ENCODE results near the gene ERN2. TPM values are rescaled to one million over a fixed set of nuclear protein-coding genes. Genes with fewer than 3 reads are reported as not detected.

The ERN2 gene
- total and polyA plus RNA-seq, 9 of the 15 experiments (the other 6 are each of a cell fraction or from before 2014, with no cell fraction given) = 0.07 to 1.5 (median 0.51) TPM; not detected in 3

DNA sequence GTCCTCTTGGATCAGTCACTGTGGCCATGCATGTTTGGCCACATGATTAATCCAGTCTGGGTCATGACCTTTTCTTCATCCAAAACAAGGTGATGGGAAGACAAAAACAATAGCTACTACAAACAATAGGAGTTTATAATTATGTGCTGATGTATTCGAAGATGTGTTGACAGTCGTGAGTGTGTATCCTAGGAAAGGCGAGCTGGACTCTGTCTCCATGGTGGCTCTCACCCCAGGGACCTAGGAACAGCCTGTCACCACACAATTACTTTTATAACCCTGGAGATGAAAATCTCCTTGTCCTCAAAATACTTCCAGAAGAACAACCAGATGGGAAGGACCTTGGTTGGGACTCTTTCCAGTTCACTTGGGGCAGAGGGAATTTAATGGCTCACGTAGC lies 44.1 kb downstream of the ERN2 start:
- ChIA-PET CTCF (ENCODE audit: low intra/inter-chr PET ratio) (no interaction called here), POLR2A (interaction anchor here (0.7 to 4.0 kb wide), 6 partner anchors 9 to 211 kb away, joined by 3 to 66 read pairs (median 4); partner anchors contain the start of gene PLK1)
- ATAC-seq (no peak), DNase-seq (ENCODE audit: extremely low read depth in 1 of 4, low spot score in 3 of 4) (no peak), FAIRE-seq (no peak)
- H2AFZ ChIP-seq (ENCODE audit: low read depth, low read length) = no peak overlapping the region
- no peaks in the 10 kb centered on the region for H3K27me3 ChIP-seq (ENCODE audit: control insufficient read depth in 2 of 2, insufficient read depth in 2 of 2, low read length in 2 of 2)
- 96% methylated on average over 4 of the region's 4 CpGs for WGBS (ENCODE audit: insufficient coverage, low coverage, missing lambda C conversion rate)
- no peak overlapping the region for H3K4me3 ChIP-seq
- H3K9me3 ChIP-seq (replicated peaks; ENCODE audit: control insufficient read depth, insufficient read depth, low read depth, low read length) = no peaks in the 10 kb centered on the region
- intact Hi-C loops (cut with micrococcal nuclease) = no loop called here
- peaks cover 4 to 24% of the 10 kb centered on the region in 2 experiments; a peak in 3 of 5 replicates for H3K4me1 ChIP-seq (replicated peaks in 1 of 2; ENCODE audit: control insufficient read depth in 2 of 2, insufficient read depth in 2 of 2, low read length in 2 of 2)
- H3K36me3 ChIP-seq (ENCODE audit: control insufficient read depth, insufficient read depth, low read length) = peaks cover 87% of the 10 kb centered on the region
- H3K27ac ChIP-seq (ENCODE audit: extremely low read depth, low read depth, low read length) = no peak overlapping the region
- no peak for TF ChIP-seq XRCC3 (IDR thresholded peaks at IDR 0.05)
- no peak for TF ChIP-seq ZNF174 (CRISPR knock-in tag; IDR thresholded peaks at IDR 0.05)
- TF ChIP-seq ZNF408 (CRISPR knock-in tag; IDR thresholded peaks at IDR 0.05; ENCODE audit: low read depth) = no peak
- no peak for TF ChIP-seq DNMT1 (IDR thresholded peaks at IDR 0.05)
- no peak for TF ChIP-seq FOXO4 (CRISPR knock-in tag; IDR thresholded peaks at IDR 0.05)
- no peak for TF ChIP-seq ZNF592 (IDR thresholded peaks at IDR 0.05)
- H3K4me2 ChIP-seq (ENCODE audit: insufficient read depth, low read length) = no peak overlapping the region
- in situ Hi-C loops (cut with MboI) = no loop called here
- H3K9me1 ChIP-seq (ENCODE audit: control insufficient read depth, insufficient read depth, low read length) = no peaks in the 10 kb centered on the region
- BruUV-seq (replicated peaks) = no TSS peak
- H3K9ac ChIP-seq (ENCODE audit: insufficient read depth in 1 of 2, low read depth in 2 of 2, low read length in 2 of 2) = no peak overlapping the region
- peaks cover 10% of the 10 kb centered on the region; the same call in 1 of the 2 replicates for H4K20me1 ChIP-seq (replicated peaks; ENCODE audit: control insufficient read depth, insufficient read depth, low read length)
- H3K79me2 ChIP-seq (ENCODE audit: control insufficient read depth, insufficient read depth, low read length) = no peaks in the 10 kb centered on the region
